Measurements from ENCODE around the gene SUGCT. TPM values are rescaled to one million over a fixed set of nuclear protein-coding genes. Genes with fewer than 3 reads are reported as not detected.

SUGCT gene
- total RNA-seq, 1 donor from 2014 or later, result 11.9 TPM

DNA sequence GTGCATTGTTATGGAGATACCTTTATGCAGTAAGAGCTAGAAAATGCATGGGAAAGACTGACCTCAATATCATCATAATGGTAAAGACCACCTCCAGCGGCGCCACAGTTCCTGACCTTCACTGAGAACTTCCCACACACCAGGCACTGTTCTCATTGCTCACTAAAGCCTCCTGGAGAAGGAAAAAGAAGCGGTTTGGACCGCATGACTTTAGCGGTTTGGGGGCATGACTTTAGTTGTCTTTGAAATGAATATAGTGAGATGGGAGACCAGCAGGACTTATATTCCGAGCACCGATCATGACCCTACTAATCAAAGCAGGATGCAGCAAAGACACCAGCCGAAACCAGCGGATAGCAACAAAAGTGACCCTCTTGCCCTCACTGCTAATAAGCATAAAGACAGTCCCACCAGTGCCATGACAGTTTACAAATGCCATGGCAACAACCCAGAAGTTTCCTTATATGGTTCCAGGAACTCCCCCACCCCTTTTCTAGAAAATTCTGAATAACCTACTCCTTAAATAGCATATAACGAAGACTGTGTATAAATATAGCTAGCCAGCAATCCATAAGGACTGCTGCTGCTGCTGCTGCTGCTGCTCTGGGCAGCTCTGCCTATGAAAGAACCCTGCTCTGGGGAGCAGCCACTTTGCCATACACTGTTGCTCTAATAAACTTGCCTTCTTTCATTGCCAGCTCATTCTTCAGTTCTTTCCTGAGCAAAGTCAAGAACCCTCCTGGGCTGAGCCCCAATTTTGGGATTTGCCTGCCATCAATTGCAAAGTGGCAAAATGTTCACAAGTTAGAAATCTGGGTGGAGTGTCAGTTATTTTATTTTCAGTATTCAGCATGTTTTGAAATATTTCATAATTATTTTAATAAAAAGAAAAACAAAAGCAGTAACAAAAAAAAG lies 694.1 kb downstream of the SUGCT start:
- no peaks in the 10 kb centered on the region for H3K27me3 Mint-ChIP-seq (ENCODE audit: unreplicated experiment)
- no peak for DNase-seq (ENCODE audit: extremely low spot score, unreplicated experiment)
- H3K9me3 Mint-ChIP-seq (ENCODE audit: unreplicated experiment), result no peaks in the 10 kb centered on the region
- H3K4me1 Mint-ChIP-seq (ENCODE audit: unreplicated experiment), result peaks cover 80% of the 10 kb centered on the region
- H3K4me3 Mint-ChIP-seq (ENCODE audit: unreplicated experiment), result no peak overlapping the region
- TF ChIP-seq, protein P1, sequence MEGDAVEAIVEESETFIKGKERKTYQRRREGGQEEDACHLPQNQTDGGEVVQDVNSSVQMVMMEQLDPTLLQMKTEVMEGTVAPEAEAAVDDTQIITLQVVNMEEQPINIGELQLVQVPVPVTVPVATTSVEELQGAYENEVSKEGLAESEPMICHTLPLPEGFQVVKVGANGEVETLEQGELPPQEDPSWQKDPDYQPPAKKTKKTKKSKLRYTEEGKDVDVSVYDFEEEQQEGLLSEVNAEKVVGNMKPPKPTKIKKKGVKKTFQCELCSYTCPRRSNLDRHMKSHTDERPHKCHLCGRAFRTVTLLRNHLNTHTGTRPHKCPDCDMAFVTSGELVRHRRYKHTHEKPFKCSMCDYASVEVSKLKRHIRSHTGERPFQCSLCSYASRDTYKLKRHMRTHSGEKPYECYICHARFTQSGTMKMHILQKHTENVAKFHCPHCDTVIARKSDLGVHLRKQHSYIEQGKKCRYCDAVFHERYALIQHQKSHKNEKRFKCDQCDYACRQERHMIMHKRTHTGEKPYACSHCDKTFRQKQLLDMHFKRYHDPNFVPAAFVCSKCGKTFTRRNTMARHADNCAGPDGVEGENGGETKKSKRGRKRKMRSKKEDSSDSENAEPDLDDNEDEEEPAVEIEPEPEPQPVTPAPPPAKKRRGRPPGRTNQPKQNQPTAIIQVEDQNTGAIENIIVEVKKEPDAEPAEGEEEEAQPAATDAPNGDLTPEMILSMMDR (IDR thresholded peaks at IDR 0.05), result no peak
- H3K36me3 Mint-ChIP-seq (ENCODE audit: unreplicated experiment), result peaks cover 3% of the 10 kb centered on the region
- peak overlapping the region; percentile 95 for H3K27ac Mint-ChIP-seq (ENCODE audit: unreplicated experiment)

DNA sequence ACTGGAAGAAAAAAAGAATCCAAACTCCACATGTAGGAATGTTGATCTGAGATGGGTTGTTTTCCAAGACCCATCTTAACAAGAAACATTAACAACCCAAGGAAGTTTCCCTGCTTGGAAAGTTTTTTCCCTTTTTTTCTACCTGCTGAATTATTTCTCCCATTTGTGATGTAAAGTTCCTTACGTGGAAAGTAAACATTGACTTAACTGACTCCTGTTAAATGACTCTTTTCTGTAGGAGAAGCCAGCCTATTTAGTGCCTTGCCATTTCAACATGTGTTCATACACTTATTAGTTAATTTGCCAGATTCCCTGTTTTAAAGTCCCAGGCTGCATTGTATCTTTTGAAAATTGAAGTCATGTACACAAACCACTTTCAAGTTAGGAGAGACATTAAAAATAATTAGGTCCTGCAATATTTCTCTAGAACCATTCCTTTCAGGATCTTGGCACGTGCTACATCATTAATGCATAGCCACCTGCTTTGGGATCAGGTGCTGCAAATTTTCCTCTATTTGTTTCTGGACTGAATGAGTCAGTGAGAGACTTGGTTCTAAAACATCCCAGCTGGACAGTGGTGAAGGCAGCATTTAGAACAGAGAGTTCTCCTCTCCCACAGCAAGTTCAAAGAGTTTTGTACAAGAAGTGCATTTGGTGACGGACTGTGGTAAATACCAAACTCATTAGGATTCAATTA lies 698.5 kb downstream of the SUGCT start:
- H3K4me3 Mint-ChIP-seq (ENCODE audit: unreplicated experiment), result no peak overlapping the region
- TF ChIP-seq, protein P1 (IDR thresholded peaks at IDR 0.05), result no peak
- DNase-seq (ENCODE audit: extremely low spot score, unreplicated experiment), result no peak
- H3K27ac Mint-ChIP-seq (ENCODE audit: unreplicated experiment), result no peak overlapping the region
- H3K9me3 Mint-ChIP-seq (ENCODE audit: unreplicated experiment), result peaks cover 3% of the 10 kb centered on the region
- no peaks in the 10 kb centered on the region for H3K27me3 Mint-ChIP-seq (ENCODE audit: unreplicated experiment)
- peaks cover 3% of the 10 kb centered on the region for H3K36me3 Mint-ChIP-seq (ENCODE audit: unreplicated experiment)
- H3K4me1 Mint-ChIP-seq (ENCODE audit: unreplicated experiment), result peaks cover 39% of the 10 kb centered on the region

DNA sequence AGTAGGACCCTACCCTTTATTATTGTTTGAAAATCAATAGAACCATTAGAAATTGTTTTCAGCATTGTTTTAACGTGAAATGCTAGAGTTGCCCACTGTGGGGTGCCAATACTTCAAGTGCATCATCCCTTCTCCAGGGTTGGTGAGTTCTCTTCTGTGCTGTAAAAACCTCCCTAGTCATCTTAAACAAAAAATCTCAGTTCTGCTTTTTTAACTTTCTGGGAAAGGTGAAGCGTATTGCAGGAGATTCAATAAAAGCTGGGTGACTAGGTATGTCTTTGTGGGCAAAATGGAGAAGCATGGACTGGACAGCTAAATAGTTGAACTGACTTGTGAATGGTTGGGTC lies 699.1 kb downstream of the SUGCT start:
- H3K27me3 Mint-ChIP-seq (ENCODE audit: unreplicated experiment), result no peaks in the 10 kb centered on the region
- peaks cover 3% of the 10 kb centered on the region for H3K36me3 Mint-ChIP-seq (ENCODE audit: unreplicated experiment)
- H3K4me3 Mint-ChIP-seq (ENCODE audit: unreplicated experiment), result no peak overlapping the region
- no peak for DNase-seq (ENCODE audit: extremely low spot score, unreplicated experiment)
- TF ChIP-seq, protein P1 (IDR thresholded peaks at IDR 0.05), result peak; percentile 61
- H3K4me1 Mint-ChIP-seq (ENCODE audit: unreplicated experiment), result peaks cover 33% of the 10 kb centered on the region
- H3K27ac Mint-ChIP-seq (ENCODE audit: unreplicated experiment), result no peak overlapping the region
- peaks cover 9% of the 10 kb centered on the region for H3K9me3 Mint-ChIP-seq (ENCODE audit: unreplicated experiment)

DNA sequence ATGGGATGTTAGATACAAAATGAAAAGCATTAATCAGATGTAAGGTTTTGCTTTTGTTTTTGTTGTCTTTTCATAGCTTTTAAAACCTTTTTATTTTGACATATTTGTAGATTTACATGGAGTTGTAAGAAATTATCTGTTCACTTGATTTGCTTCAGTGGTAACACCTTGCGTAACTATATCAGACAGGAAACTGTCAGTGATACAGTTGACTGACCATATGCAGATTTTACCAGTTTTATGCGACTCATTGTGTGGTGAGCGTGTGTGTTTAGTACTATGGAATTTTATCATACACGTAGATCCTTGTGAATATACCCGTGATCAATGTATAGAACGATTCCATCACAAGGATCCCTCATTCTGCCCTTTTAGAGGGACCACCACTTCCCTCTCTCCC lies 701.4 kb downstream of the SUGCT start:
- TF ChIP-seq, protein P1 (IDR thresholded peaks at IDR 0.05), result no peak
- peaks cover 19% of the 10 kb centered on the region for H3K4me1 Mint-ChIP-seq (ENCODE audit: unreplicated experiment)
- H3K36me3 Mint-ChIP-seq (ENCODE audit: unreplicated experiment), result peaks cover 6% of the 10 kb centered on the region
- no peak overlapping the region for H3K4me3 Mint-ChIP-seq (ENCODE audit: unreplicated experiment)
- no peak overlapping the region for H3K27ac Mint-ChIP-seq (ENCODE audit: unreplicated experiment)
- peaks cover 18% of the 10 kb centered on the region for H3K9me3 Mint-ChIP-seq (ENCODE audit: unreplicated experiment)
- DNase-seq (ENCODE audit: extremely low spot score, unreplicated experiment), result no peak
- no peaks in the 10 kb centered on the region for H3K27me3 Mint-ChIP-seq (ENCODE audit: unreplicated experiment)

DNA sequence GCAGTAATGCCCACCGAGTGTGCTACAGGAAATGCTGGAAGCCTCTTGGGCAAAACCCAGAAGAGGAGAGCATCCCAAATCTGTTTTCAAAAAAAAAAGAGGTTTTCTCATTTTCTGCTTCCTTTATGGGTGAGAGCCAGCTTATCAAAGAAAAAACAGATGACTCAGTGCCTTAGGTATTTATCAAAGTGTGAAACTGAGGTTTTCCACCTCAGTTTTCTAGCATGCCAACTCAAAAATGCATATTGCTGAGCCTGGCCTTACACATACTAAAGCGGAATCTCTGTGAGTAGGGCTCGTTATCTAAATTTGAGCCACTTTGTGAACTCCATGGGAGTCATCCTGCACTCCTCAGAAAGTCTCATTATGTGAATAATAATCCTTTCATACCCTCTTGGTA lies 705.1 kb downstream of the SUGCT start:
- DNase-seq (ENCODE audit: extremely low spot score, unreplicated experiment), result no peak
- Mint-ChIP-seq H3K4me1 (ENCODE audit: unreplicated experiment) (peaks cover 9% of the 10 kb centered on the region), H3K36me3 (ENCODE audit: unreplicated experiment) (peaks cover 9% of the 10 kb centered on the region), H3K9me3 (ENCODE audit: unreplicated experiment) (peaks cover 25% of the 10 kb centered on the region), H3K4me3 (ENCODE audit: unreplicated experiment) (no peak overlapping the region), H3K27me3 (ENCODE audit: unreplicated experiment) (no peaks in the 10 kb centered on the region), H3K27ac (ENCODE audit: unreplicated experiment) (no peak overlapping the region)
- TF ChIP-seq, protein P1 (IDR thresholded peaks at IDR 0.05), result no peak

Measured in osteocyte (in vitro differentiated cells).